GM12873 (cell line): Measurements from ENCODE around the gene IGF2R.

ENCODE experiments used
- CTCF ChIP-seq: IDR thresholded peaks from 2 replicates; pipeline ENCODE4 v1.5.1; 2012; ENCODE audit warnings: low read depth, mild to moderate bottlenecking, moderate library complexity, low read length, control low read depth; ENCODE audit not compliant: insufficient read depth; ENCODE audit errors: missing control alignments

IGF2R gene

GRCh38 chr6:160040055-160040454, 71.2 kb downstream of the IGF2R start:
- TF ChIP-seq CTCF: no peak

- TF ChIP-seq CTCF: no peak
These were observed 71.8 kb downstream of the IGF2R start for GRCh38 chr6:160040527-160041264.

GRCh38 chr6:160041608-160042007, 72.7 kb downstream of the IGF2R start:
- TF ChIP-seq CTCF: no peak

- TF ChIP-seq CTCF: no peak
These were observed 73.3 kb downstream of the IGF2R start for GRCh38 chr6:160042014-160042773.

GRCh38 chr6:160042788-160043301, 74.0 kb downstream of the IGF2R start:
- TF ChIP-seq CTCF: no peak

- TF ChIP-seq CTCF: no peak
These were observed 74.9 kb downstream of the IGF2R start for GRCh38 chr6:160043784-160044183.

- no peak for TF ChIP-seq CTCF
These were observed 75.8 kb downstream of the IGF2R start for GRCh38 chr6:160044687-160045086.
